H1 (cell line): ENCODE data around the gene RBM20. TPM values are rescaled to one million over a fixed set of nuclear protein-coding genes. Genes with fewer than 3 reads are reported as not detected.

Source experiments
- RBBP5 ChIP-seq: IDR thresholded peaks from 2 replicates; pipeline ENCODE4 v1.7.1; 2012; ENCODE audit warnings: low read depth, mild to moderate bottlenecking, inconsistent platforms, low read length, moderate library complexity, borderline replicate concordance
- polyA plus RNA-seq, 7 experiments: library from polyadenylated mRNA; depleted of rRNA in 3 of 7; stranded (reverse) in 5 of 7; unstranded in 2 of 7; fragments of >200 nt in 5 of 7; fragments of 200-250 nt in 2 of 7; gene quantifications; 1 replicate in 5 of 7; 2 replicates in 1 of 7; 4 replicates in 1 of 7; pipeline versions ENCODE4 v1.2.1 to v1.2.3, GENCODE V29; 2011 to 2013; ENCODE audit warnings: missing spikeins in 2 of 7, mixed read lengths in 2 of 7
- total RNA-seq: library from RNA; stranded (reverse); fragmentation: NEBNext Ultra II Directional; extraction: Animal tissue kit (Norgen Biotek cat#: 25700); gene quantifications from 2 replicates; pipeline ENCODE4 v1.2.1, GENCODE V29; 2021

The RBM20 gene
- total and polyA plus RNA-seq, 2 of the 8 experiments (the other 6 are each of a cell fraction or from before 2014, with no cell fraction given) = 0.05 to 0.63 TPM

- no peak for TF ChIP-seq RBBP5
Observed at GRCh38 chr10:110737886-110738634, 93.9 kb downstream of the RBM20 start (continued).
